CD4-positive, alpha-beta T cell treated with Interferon gamma for 1 hour (primary cell): ENCODE data around the gene SNX24.

Experiments
- DNase-seq: peaks from one replicate; pipeline ENCODE4 v3.0.0-alpha.2; 2020

Gene SNX24

GRCh38 chr5:123035360-123035917 lies 190.0 kb downstream of the SNX24 start:
- DNase-seq, result no peak

DNA sequence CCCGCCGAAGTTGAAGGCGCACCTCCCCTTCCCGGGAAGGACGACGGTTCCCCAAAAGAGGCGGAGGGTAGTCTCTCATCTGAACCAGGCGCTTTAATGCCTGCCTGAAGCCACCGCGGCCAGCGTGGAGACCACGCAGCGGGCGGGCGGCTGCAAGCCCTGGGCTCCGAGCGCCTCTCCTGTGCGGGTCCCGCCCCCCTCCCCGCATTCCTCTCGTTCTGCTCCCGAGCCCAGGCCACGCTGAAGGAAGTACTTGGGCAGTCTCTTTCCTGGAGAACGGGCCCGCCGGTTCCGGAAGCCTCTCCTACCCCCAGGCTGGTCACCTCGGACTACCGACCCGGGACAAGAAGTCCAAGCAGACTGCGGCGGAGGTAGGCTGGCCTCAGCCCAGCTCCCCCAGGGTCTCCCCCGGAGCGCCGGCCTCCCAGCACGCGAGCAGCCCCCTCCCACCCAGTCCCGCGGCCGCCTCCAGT lies 190.5 kb downstream of the SNX24 start:
- no peak for DNase-seq

DNA sequence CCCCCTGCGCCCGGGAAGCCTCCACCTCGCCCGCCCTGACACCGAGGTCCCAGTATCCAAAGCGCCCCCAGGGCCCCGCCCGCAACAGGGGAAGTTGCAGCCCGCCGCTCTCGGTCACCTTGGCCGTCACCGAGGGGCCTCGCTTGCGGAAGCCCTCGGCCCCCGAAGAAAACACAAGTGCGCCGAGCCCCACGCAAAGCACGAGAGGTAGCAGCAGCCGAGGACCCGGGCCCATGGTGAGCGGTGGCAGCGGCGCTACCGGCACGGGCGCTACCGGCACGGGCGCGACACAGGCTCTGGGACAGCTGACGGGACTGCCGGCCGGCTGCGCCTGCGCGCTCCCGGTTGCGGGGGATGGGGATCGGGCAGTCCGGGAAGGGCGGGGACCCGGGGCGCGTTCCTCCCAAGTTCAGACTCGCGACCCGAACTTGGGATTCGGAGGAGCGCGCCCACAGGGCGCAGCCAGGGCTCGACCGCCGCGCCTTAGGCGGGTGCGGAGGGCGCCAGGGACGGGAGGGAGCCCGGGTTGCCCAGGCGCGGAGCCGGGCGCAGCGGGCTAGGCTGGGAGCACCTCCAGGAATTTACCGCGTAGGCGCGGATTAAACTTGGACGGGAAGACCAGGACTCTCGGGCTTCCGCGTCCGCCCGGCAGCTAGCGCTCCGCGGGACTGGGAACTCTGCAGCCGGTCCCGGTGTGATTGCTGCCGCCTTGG lies 191.1 kb downstream of the SNX24 start, which contains the start of gene PPIC:
TSS of gene PPIC (minus strand) at position 335 of the 713 bp plus-strand sequence. CDS start at position 235, 100 bp downstream.
- DNase-seq, result no peak

DNA sequence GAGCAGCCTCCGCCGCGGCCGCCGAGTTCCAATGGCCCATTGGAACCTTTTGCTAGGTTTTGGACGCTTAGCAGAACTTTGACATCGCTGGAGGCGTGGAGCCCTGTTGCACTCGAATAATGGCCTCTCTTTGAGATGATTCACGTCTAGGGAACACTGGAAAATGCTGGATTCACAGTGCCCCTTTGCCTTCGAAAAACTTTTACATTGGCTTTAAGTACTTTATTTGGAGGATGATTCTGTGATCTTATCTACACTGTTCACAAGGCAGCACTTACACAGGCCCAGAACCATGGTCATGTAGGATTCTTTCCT lies 191.6 kb downstream of the SNX24 start:
- no peak for DNase-seq

- DNase-seq, result no peak
Observed at GRCh38 chr5:123039673-123040072, 194.3 kb downstream of the SNX24 start.

- DNase-seq, result no peak
Observed at GRCh38 chr5:123044926-123045617, 199.7 kb downstream of the SNX24 start.

- DNase-seq, result no peak
Observed at GRCh38 chr5:123046222-123046621, 200.8 kb downstream of the SNX24 start.

- DNase-seq, result no peak
Observed at GRCh38 chr5:123047706-123048105, 202.3 kb downstream of the SNX24 start.

DNA sequence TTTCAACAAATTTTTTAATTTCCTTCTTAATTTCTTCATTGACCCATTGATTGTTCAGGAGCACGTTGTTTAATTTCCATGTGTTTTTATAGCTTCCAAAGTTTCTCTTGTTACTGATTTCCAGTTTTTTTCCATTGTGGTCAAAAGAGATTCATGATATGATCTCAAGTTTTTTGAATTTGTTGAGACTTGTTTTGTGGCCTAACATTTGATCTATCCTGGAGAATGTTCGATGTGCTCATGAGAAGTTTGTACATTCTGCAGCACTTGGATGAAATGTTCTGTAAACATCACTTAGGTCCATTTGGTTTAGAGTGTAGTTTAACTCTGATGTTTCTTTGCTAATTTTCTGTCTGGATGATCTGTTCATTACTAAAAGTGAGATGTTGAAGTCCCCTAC lies 205.8 kb downstream of the SNX24 start:
- no peak for DNase-seq
